Liver (tissue), 9 donors: ENCODE measurements around the gene LAMB1. TPM values are rescaled to one million over a fixed set of nuclear protein-coding genes. Genes with fewer than 3 reads are reported as not detected.

Experiments
- DNase-seq: peaks from one replicate; pipeline ENCODE4 v3.0.0-alpha.2; 2017; ENCODE audit warnings: low spot score
- H3K27ac ChIP-seq, 2 donors: one replicate each; pipeline ENCODE4 v1.7.0; 2013; ENCODE audit warnings: inconsistent platforms in 2 of 2, low read length in 2 of 2, control low read depth in 1 of 2, low read depth in 1 of 2, mild to moderate bottlenecking in 1 of 2
- H3K27me3 ChIP-seq, 4 donors: one replicate each; pipeline versions ENCODE4 v1.6.1 to v1.7.0; 2013; ENCODE audit warnings: low read length in 3 of 4, inconsistent platforms in 1 of 4, mild to moderate bottlenecking in 1 of 4, moderate library complexity in 1 of 4; ENCODE audit not compliant: control insufficient read depth in 4 of 4, insufficient read depth in 4 of 4
- H3K36me3 ChIP-seq, 4 donors: one replicate each; pipeline versions ENCODE4 v1.6.1 to v1.7.0; 2013; ENCODE audit warnings: low read length in 3 of 4, mild to moderate bottlenecking in 3 of 4, low read depth in 1 of 4, moderate library complexity in 1 of 4; ENCODE audit not compliant: control insufficient read depth in 4 of 4, insufficient read depth in 3 of 4
- H3K4me1 ChIP-seq, 4 donors: one replicate each; pipeline versions ENCODE4 v1.6.1 to v1.7.0; 2013; ENCODE audit warnings: low read length in 3 of 4, mild to moderate bottlenecking in 3 of 4, moderate library complexity in 1 of 4; ENCODE audit not compliant: control insufficient read depth in 4 of 4, insufficient read depth in 4 of 4
- H3K4me3 ChIP-seq, 3 donors: one replicate each; pipeline versions ENCODE4 v1.6.1 to v1.7.0; 2013; ENCODE audit warnings: low read length in 3 of 3, control low read depth in 1 of 3, low read depth in 1 of 3, mild to moderate bottlenecking in 1 of 3
- H3K9ac ChIP-seq, 2 donors: one replicate each; pipeline ENCODE4 v1.7.0; 2013; ENCODE audit warnings: low read length in 2 of 2, mild to moderate bottlenecking in 2 of 2, moderate library complexity in 2 of 2, control low read depth in 1 of 2, low read depth in 1 of 2
- H3K9me3 ChIP-seq, 4 donors: one replicate each; pipeline versions ENCODE4 v1.6.1 to v1.7.0; 2013; ENCODE audit warnings: low read length in 3 of 4; ENCODE audit not compliant: control insufficient read depth in 4 of 4
- ATF3 ChIP-seq: IDR thresholded peaks from 2 replicates; pipeline ENCODE4 v1.6.1; 2016; ENCODE audit warnings: antibody characterized with exemption
- CTCF ChIP-seq: fragments of 150-350 bp; IDR thresholded peaks from 2 replicates; pipeline ENCODE4 v1.5.1; 2017; ENCODE audit warnings: improper control_type of control experiment, low read depth, low read length; ENCODE audit not compliant: missing input control
- EGR1 ChIP-seq, 2 donors: IDR thresholded peaks; 2 replicates each; pipeline ENCODE4 v1.6.1; 2016 to 2018; ENCODE audit warnings: antibody characterized with exemption in 2 of 2, low read depth in 2 of 2
- FOXA1 ChIP-seq: IDR thresholded peaks from 2 replicates; pipeline ENCODE4 v1.6.1; 2016; ENCODE audit warnings: antibody characterized with exemption
- FOXA2 ChIP-seq: IDR thresholded peaks from 2 replicates; pipeline ENCODE4 v1.6.1; 2016; ENCODE audit warnings: antibody characterized with exemption
- GABPA ChIP-seq, 2 donors: IDR thresholded peaks in 1 of 2; conservative IDR thresholded peaks in 1 of 2; 2 replicates each; pipeline ENCODE4 v1.6.1; 2016; ENCODE audit warnings: antibody characterized with exemption in 2 of 2, mild to moderate bottlenecking in 1 of 2, moderate library complexity in 1 of 2
- HNF4A ChIP-seq, 2 donors: conservative IDR thresholded peaks; 2 replicates each; pipeline ENCODE4 v1.6.1; 2016; ENCODE audit warnings: antibody characterized with exemption in 2 of 2, mild to moderate bottlenecking in 2 of 2
- JUND ChIP-seq, 2 donors: IDR thresholded peaks; 2 replicates each; pipeline ENCODE4 v1.6.1; 2016; ENCODE audit warnings: antibody characterized with exemption in 2 of 2
- MAX ChIP-seq: IDR thresholded peaks from 2 replicates; pipeline ENCODE4 v1.6.1; 2016; ENCODE audit warnings: antibody characterized with exemption
- NR2F2 ChIP-seq: IDR thresholded peaks from 2 replicates; pipeline ENCODE4 v1.6.1; 2016; ENCODE audit warnings: antibody characterized with exemption
- RAD21 ChIP-seq, 2 donors: IDR thresholded peaks; 2 replicates each; pipeline ENCODE4 v1.6.1; 2016; ENCODE audit warnings: antibody characterized with exemption in 2 of 2, mild to moderate bottlenecking in 2 of 2
- REST ChIP-seq: IDR thresholded peaks from 2 replicates; pipeline ENCODE4 v1.6.1; 2016; ENCODE audit warnings: antibody characterized with exemption, mild to moderate bottlenecking
- RXRA ChIP-seq, 2 donors: IDR thresholded peaks; 2 replicates each; pipeline ENCODE4 v1.6.1; 2017 to 2018; ENCODE audit warnings: antibody characterized with exemption in 2 of 2, mild to moderate bottlenecking in 1 of 2
- SP1 ChIP-seq: IDR thresholded peaks from 2 replicates; pipeline ENCODE4 v1.6.1; 2018; ENCODE audit warnings: antibody characterized with exemption, mild to moderate bottlenecking
- TAF1 ChIP-seq: conservative IDR thresholded peaks from 2 replicates; pipeline ENCODE4 v1.6.1; 2016; ENCODE audit warnings: antibody characterized with exemption, mild to moderate bottlenecking
- YY1 ChIP-seq: IDR thresholded peaks from 2 replicates; pipeline ENCODE4 v1.6.1; 2016; ENCODE audit warnings: antibody characterized with exemption, mild to moderate bottlenecking
- ZBTB33 ChIP-seq: IDR thresholded peaks from 2 replicates; pipeline ENCODE4 v1.6.1; 2016; ENCODE audit warnings: antibody characterized with exemption
- WGBS: extraction: QIAGEN DNeasy Blood & Tissue Kit; methylation state at CpG from one replicate; pipeline ENCODE4 v1.1.7; 2013; 5-methylcytosine and 5-hydroxymethylcytosine counted together
- polyA plus RNA-seq, 2 donors: library from polyadenylated mRNA; stranded (reverse) in 1 of 2; unstranded in 1 of 2; fragments of 200-250 nt in 1 of 2; fragments of >200 nt in 1 of 2; fragmentation: Nextera tagmentation in 1 of 2; extraction: Ambion mirVana in 1 of 2; gene quantifications; one replicate each; pipeline versions ENCODE4 v1.2.1 to v1.2.3, GENCODE V29; 2013 to 2015
- total RNA-seq, 2 donors: library from RNA; depleted of rRNA; stranded (reverse); fragments of >200 nt; gene quantifications; one replicate each; pipeline ENCODE4 v1.2.3, GENCODE V29; 2014
- donor health status: healthy.
- donor health status: healthy.
- donor health status: healthy.
- donor health status: healthy.
- donor health status: healthy.

The LAMB1 gene
- total and polyA plus RNA-seq, 4 donors: 12.6 to 63.1 (median 25.8) TPM

- TF ChIP-seq CTCF: no peak
Observed at GRCh38 chr7:107884066-107884818, 118.7 kb downstream of the LAMB1 start (continued).

GRCh38 chr7:107882766-107883165 is 120.2 kb downstream of the LAMB1 start:
- WGBS: 74% methylated on average over 2 of the region's 2 CpGs
- Histone ChIP-seq H3K9me3 (no peaks in the 10 kb centered on the region), H3K4me1 (peaks cover 0 to 3% (median 0%) of the 10 kb centered on the region in 4 donors), H3K27me3 (peaks cover 0 to 3% (median 0%) of the 10 kb centered on the region in 4 donors), H3K9ac (no peak overlapping the region), H3K36me3 (no peaks in the 10 kb centered on the region), H3K27ac (no peak overlapping the region), H3K4me3 (no peak overlapping the region)
- TF ChIP-seq FOXA2: no peak
- no peak for TF ChIP-seq YY1
- TF ChIP-seq ATF3: no peak
- TF ChIP-seq EGR1 (IDR thresholded peaks at IDR 0.05; ENCODE audit: low read depth in 2 of 2): no peak
- TF ChIP-seq FOXA1: no peak
- no peak for TF ChIP-seq NR2F2
- no peak for TF ChIP-seq JUND (IDR thresholded peaks at IDR 0.05)
- TF ChIP-seq GABPA (IDR thresholded peaks at IDR 0.05 in 1 of 2, conservative IDR thresholded peaks at IDR 0.05 in 1 of 2): no peak
- DNase-seq: no peak

GRCh38 chr7:107879400-107880035 is 123.4 kb downstream of the LAMB1 start:
- DNase-seq: no peak
- Histone ChIP-seq H3K27me3 (no peaks in the 10 kb centered on the region), H3K4me1 (peaks cover 0 to 3% (median 0%) of the 10 kb centered on the region in 4 donors), H3K9ac (no peak overlapping the region), H3K27ac (no peak overlapping the region), H3K4me3 (no peak overlapping the region), H3K9me3 (no peaks in the 10 kb centered on the region), H3K36me3 (no peaks in the 10 kb centered on the region)
- TF ChIP-seq ZBTB33: no peak
- TF ChIP-seq JUND (IDR thresholded peaks at IDR 0.05): peak; percentile 46 to 68
- no peak for TF ChIP-seq ATF3
- peak; percentile 94 to 95 for TF ChIP-seq RAD21 (IDR thresholded peaks at IDR 0.05)
- TF ChIP-seq FOXA2: no peak
- TF ChIP-seq MAX: no peak
- no peak for TF ChIP-seq YY1
- TF ChIP-seq HNF4A (conservative IDR thresholded peaks at IDR 0.05): no peak
- TF ChIP-seq TAF1: no peak
- TF ChIP-seq GABPA (IDR thresholded peaks at IDR 0.05 in 1 of 2, conservative IDR thresholded peaks at IDR 0.05 in 1 of 2): no peak
- peak; percentile 82 for TF ChIP-seq CTCF
- TF ChIP-seq RXRA (IDR thresholded peaks at IDR 0.05): no peak
- TF ChIP-seq NR2F2: no peak
- TF ChIP-seq REST: no peak
- no peak for TF ChIP-seq SP1
- no peak for TF ChIP-seq FOXA1
- WGBS: under 1% methylated on average over 3 of the region's 3 CpGs
